ENCODE results near the gene POP5. TPM values are rescaled to one million over a fixed set of nuclear protein-coding genes. Genes with fewer than 3 reads are reported as not detected.
"Not testable (repeated sequence)": the region's sequence is repeated elsewhere in the genome, so short reads cannot be mapped to it uniquely, and the experiment has no call there.

Gene POP5
- total RNA-seq, 1 experiment from 2014 or later = 41.0 TPM

DNA sequence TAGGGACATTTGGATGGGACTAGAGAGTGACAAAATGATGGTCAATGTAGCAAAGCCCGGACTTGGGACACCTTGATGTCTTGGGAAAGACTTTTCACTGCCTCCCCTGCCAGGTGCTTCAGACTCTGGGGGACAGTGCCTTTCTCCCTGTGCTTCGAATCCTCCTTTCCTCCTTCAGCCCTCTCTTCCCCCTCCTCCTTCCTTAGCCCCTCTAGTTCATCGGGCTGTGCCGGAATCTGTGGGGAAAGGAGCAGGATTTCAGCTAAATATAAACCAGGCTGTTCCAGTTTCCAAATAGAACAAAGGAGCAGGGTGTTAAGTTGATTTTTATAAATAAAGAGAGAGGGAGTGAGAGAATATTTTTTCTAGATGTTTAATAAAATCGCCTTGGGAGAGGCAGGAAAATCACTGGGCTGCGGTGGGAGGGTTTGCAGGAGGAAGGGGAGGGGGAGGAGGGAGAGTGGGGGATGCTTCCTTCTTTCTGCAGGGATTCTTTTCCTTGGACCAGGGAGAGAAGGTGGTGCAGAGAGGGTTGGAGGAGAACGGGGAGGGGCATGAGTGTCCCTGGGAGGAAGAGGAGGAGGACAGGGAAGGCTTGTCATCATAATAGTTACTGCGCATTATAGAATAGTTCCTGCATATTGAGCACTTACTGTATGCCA lies 37.9 kb upstream of the POP5 start:
- ChIA-PET CTCF (no interaction called here), POLR2A (ENCODE audit: low non-redundant PET) (no interaction called here)
- Histone ChIP-seq H3K9me3 (ENCODE audit: low read depth, low read length, poor library complexity, severe bottlenecking) (no peaks in the 10 kb centered on the region), H3K27me3 (replicated peaks; ENCODE audit: insufficient read depth, low read depth, low read length, poor library complexity) (no peaks in the 10 kb centered on the region), H3K4me1 (ENCODE audit: insufficient read depth, low read length, poor library complexity, severe bottlenecking) (no peaks in the 10 kb centered on the region), H3K27ac (ENCODE audit: low read depth, low read length, poor library complexity, severe bottlenecking) (no peak overlapping the region), H3K4me3 (ENCODE audit: low read depth, low read length, poor library complexity, severe bottlenecking) (no peak overlapping the region), H3K36me3 (ENCODE audit: insufficient read depth, low read length, poor library complexity, severe bottlenecking) (no peaks in the 10 kb centered on the region)
- no TSS peak for BruUV-seq (replicated peaks)
- DNase-seq (ENCODE audit: low spot score) = no peak
- TF ChIP-seq, protein P1, sequence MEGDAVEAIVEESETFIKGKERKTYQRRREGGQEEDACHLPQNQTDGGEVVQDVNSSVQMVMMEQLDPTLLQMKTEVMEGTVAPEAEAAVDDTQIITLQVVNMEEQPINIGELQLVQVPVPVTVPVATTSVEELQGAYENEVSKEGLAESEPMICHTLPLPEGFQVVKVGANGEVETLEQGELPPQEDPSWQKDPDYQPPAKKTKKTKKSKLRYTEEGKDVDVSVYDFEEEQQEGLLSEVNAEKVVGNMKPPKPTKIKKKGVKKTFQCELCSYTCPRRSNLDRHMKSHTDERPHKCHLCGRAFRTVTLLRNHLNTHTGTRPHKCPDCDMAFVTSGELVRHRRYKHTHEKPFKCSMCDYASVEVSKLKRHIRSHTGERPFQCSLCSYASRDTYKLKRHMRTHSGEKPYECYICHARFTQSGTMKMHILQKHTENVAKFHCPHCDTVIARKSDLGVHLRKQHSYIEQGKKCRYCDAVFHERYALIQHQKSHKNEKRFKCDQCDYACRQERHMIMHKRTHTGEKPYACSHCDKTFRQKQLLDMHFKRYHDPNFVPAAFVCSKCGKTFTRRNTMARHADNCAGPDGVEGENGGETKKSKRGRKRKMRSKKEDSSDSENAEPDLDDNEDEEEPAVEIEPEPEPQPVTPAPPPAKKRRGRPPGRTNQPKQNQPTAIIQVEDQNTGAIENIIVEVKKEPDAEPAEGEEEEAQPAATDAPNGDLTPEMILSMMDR (conservative IDR thresholded peaks at IDR 0.05; ENCODE audit: low read depth, low read length) = no peak
- no peak for TF ChIP-seq EZH2 (IDR thresholded peaks at IDR 0.05; ENCODE audit: borderline replicate concordance, low read depth, low read length, poor library complexity, severe bottlenecking)
- intact Hi-C loops (cut with micrococcal nuclease; ENCODE audit: unreplicated experiment) = no loop called here

DNA sequence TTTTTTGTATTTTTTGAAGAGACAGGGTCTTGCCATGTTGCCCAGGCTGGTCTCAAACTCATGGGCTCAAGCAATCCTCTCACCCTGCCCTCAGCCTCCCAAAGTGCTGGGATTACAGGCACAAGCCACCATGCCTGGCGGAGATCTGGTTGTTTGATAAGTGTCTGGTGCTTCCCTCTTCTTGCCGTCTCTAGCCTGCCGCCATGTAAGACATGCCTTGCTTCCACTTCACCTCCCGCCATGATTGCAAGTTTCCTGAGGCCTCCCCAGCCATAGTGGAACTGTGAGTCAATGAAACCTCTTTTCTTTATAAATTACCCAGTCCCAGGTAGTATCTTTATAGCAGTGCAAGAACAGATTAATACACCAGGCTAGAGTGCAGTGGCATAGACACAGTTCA lies 36.6 kb upstream of the POP5 start:
- DNase-seq (ENCODE audit: low spot score); H3K36me3 ChIP-seq (ENCODE audit: insufficient read depth, low read length, poor library complexity, severe bottlenecking); H3K9me3 ChIP-seq (ENCODE audit: low read depth, low read length, poor library complexity, severe bottlenecking); BruUV-seq (replicated peaks); intact Hi-C loops (cut with micrococcal nuclease; ENCODE audit: unreplicated experiment); H3K4me3 ChIP-seq (ENCODE audit: low read depth, low read length, poor library complexity, severe bottlenecking); H3K4me1 ChIP-seq (ENCODE audit: insufficient read depth, low read length, poor library complexity, severe bottlenecking); H3K27me3 ChIP-seq (replicated peaks; ENCODE audit: insufficient read depth, low read depth, low read length, poor library complexity); CTCF ChIA-PET; POLR2A ChIA-PET (ENCODE audit: low non-redundant PET); H3K27ac ChIP-seq (ENCODE audit: low read depth, low read length, poor library complexity, severe bottlenecking): not testable (repeated sequence)

DNA sequence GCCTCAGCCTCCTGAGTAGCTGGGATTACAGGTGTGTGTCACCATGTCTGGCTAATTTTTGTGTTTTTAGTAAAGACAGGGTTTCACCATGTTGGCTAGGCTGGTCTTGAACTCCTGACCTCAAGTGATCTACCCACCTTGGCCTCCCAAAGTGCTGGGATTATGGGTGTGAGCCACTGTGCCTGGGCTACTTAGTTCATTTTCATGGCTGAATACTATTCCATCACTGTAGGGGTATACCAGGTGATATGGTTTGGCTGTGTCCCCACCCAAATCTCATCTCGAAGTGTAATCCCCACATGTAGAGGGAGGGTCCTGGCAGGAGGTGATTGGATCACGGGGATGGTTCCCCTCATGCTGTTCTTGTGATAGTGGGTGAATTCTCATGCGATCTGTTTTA lies 36.0 kb upstream of the POP5 start:
- POLR2A ChIA-PET (ENCODE audit: low non-redundant PET); H3K27ac ChIP-seq (ENCODE audit: low read depth, low read length, poor library complexity, severe bottlenecking); H3K4me1 ChIP-seq (ENCODE audit: insufficient read depth, low read length, poor library complexity, severe bottlenecking); H3K36me3 ChIP-seq (ENCODE audit: insufficient read depth, low read length, poor library complexity, severe bottlenecking); H3K9me3 ChIP-seq (ENCODE audit: low read depth, low read length, poor library complexity, severe bottlenecking); H3K27me3 ChIP-seq (replicated peaks; ENCODE audit: insufficient read depth, low read depth, low read length, poor library complexity); CTCF ChIA-PET; DNase-seq (ENCODE audit: low spot score); intact Hi-C loops (cut with micrococcal nuclease; ENCODE audit: unreplicated experiment); H3K4me3 ChIP-seq (ENCODE audit: low read depth, low read length, poor library complexity, severe bottlenecking); BruUV-seq (replicated peaks): not testable (repeated sequence)

- Histone ChIP-seq H3K4me3 (ENCODE audit: low read depth, low read length, poor library complexity, severe bottlenecking) (no peak overlapping the region), H3K27me3 (replicated peaks; ENCODE audit: insufficient read depth, low read depth, low read length, poor library complexity) (no peaks in the 10 kb centered on the region), H3K9me3 (ENCODE audit: low read depth, low read length, poor library complexity, severe bottlenecking) (no peaks in the 10 kb centered on the region), H3K36me3 (ENCODE audit: insufficient read depth, low read length, poor library complexity, severe bottlenecking) (no peaks in the 10 kb centered on the region), H3K27ac (ENCODE audit: low read depth, low read length, poor library complexity, severe bottlenecking) (no peak overlapping the region), H3K4me1 (ENCODE audit: insufficient read depth, low read length, poor library complexity, severe bottlenecking) (no peaks in the 10 kb centered on the region)
- DNase-seq (ENCODE audit: low spot score) = no peak
- no TSS peak for BruUV-seq (replicated peaks)
- TF ChIP-seq, protein P1 (conservative IDR thresholded peaks at IDR 0.05; ENCODE audit: low read depth, low read length) = no peak
- intact Hi-C loops (cut with micrococcal nuclease; ENCODE audit: unreplicated experiment) = no loop called here
- CTCF ChIA-PET = no interaction called here
- POLR2A ChIA-PET (ENCODE audit: low non-redundant PET) = no interaction called here
Observed at GRCh38 chr12:120614848-120615247, 33.6 kb upstream of the POP5 start.

- CTCF ChIA-PET; BruUV-seq (replicated peaks): not testable (repeated sequence)
Observed at GRCh38 chr12:120611534-120611933, 30.3 kb upstream of the POP5 start.

More at GRCh38 chr12:120611534-120611933, 30.3 kb upstream of the POP5 start:
- intact Hi-C loops (cut with micrococcal nuclease; ENCODE audit: unreplicated experiment); DNase-seq (ENCODE audit: low spot score); H3K36me3 ChIP-seq (ENCODE audit: insufficient read depth, low read length, poor library complexity, severe bottlenecking); H3K9me3 ChIP-seq (ENCODE audit: low read depth, low read length, poor library complexity, severe bottlenecking); H3K4me1 ChIP-seq (ENCODE audit: insufficient read depth, low read length, poor library complexity, severe bottlenecking); H3K27me3 ChIP-seq (replicated peaks; ENCODE audit: insufficient read depth, low read depth, low read length, poor library complexity); H3K27ac ChIP-seq (ENCODE audit: low read depth, low read length, poor library complexity, severe bottlenecking); POLR2A ChIA-PET (ENCODE audit: low non-redundant PET); H3K4me3 ChIP-seq (ENCODE audit: low read depth, low read length, poor library complexity, severe bottlenecking): not testable (repeated sequence)
